Measurements from ENCODE around the gene PLXNC1.

- TF ChIP-seq CTCF (conservative IDR thresholded peaks at IDR 0.05 in 1 of 2, IDR thresholded peaks at IDR 0.05 in 1 of 2; ENCODE audit: extremely low read depth in 1 of 2, insufficient read depth in 1 of 2, low read depth in 1 of 2, low read length in 2 of 2) (no peak), EZH2 (IDR thresholded peaks at IDR 0.05; ENCODE audit: borderline replicate concordance, low read length) (no peak)
These were observed 39.0 kb downstream of the PLXNC1 start for GRCh38 chr12:94187361-94187760.

Measured in mammary epithelial cell (primary cell).